AG04449 (cell line): Measurements from ENCODE around the gene TBCK.

Source experiments
- CTCF ChIA-PET: fragments of 350-600 bp; formaldehyde crosslinking; extraction: SDS; loops from one replicate; lab custom pipeline; 2021; ENCODE audit warnings: antibody characterized with exemption; lab: Yijun Ruan, JAX
- POLR2A ChIA-PET: fragments of 400-600, 350-600 bp; formaldehyde crosslinking; extraction: SDS; loops from one replicate; lab custom pipeline; 2020; ENCODE audit warnings: antibody characterized with exemption, inconsistent platforms; lab: Yijun Ruan, JAX
- DNase-seq: peaks from one replicate; pipeline ENCODE4 v3.0.0-alpha.2; 2010; ENCODE audit warnings: low read depth, low spot score
- H3K4me3 ChIP-seq: 2 replicates; pipeline ENCODE4 v1.5.1; 2011; ENCODE audit warnings: low read depth, mild to moderate bottlenecking, control low read depth, low read length
- TF ChIP-seq, protein P1 (sequence below): IDR thresholded peaks from one replicate; pipeline ENCODE4 v1.5.1; 2011; ENCODE audit warnings: mild to moderate bottlenecking, moderate library complexity, low read length, control low read depth, inconsistent platforms; ENCODE audit not compliant: insufficient read depth; ENCODE audit errors: missing control alignments

The TBCK gene

GRCh38 chr4:106090826-106091225 lies 225.2 kb downstream of the TBCK start:
- DNase-seq, result no peak
- TF ChIP-seq, protein P1, sequence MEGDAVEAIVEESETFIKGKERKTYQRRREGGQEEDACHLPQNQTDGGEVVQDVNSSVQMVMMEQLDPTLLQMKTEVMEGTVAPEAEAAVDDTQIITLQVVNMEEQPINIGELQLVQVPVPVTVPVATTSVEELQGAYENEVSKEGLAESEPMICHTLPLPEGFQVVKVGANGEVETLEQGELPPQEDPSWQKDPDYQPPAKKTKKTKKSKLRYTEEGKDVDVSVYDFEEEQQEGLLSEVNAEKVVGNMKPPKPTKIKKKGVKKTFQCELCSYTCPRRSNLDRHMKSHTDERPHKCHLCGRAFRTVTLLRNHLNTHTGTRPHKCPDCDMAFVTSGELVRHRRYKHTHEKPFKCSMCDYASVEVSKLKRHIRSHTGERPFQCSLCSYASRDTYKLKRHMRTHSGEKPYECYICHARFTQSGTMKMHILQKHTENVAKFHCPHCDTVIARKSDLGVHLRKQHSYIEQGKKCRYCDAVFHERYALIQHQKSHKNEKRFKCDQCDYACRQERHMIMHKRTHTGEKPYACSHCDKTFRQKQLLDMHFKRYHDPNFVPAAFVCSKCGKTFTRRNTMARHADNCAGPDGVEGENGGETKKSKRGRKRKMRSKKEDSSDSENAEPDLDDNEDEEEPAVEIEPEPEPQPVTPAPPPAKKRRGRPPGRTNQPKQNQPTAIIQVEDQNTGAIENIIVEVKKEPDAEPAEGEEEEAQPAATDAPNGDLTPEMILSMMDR, result no peak
- POLR2A ChIA-PET, result no interaction called here
- H3K4me3 ChIP-seq, result no peak overlapping the region
- CTCF ChIA-PET, result interaction anchor here (1.0 kb wide), 1 partner anchor 38 kb away, joined by 3 read pairs; no protein-coding TSS in a partner anchor

DNA sequence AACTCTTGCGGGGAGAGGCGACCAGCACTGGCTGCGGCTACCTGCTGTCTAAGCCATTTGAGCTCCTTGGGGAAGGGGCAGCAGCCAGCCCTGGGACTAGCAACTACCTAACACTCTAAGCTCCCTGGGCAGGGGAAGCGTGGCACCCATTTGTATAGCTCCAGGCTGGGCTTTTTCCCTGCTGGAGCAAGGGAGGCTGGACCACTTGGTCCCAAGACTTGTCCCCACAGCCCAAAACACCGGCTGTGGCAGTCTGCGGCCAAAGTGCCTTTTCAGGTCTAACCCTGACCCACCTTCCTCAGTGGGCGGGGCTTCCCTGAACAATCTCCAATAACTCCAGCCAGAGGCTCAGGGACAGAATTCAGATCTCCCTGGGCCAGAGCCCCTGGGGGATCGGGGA lies 232.9 kb downstream of the TBCK start:
- TF ChIP-seq, protein P1, result no peak
- ChIA-PET CTCF (no interaction called here), POLR2A (no interaction called here)
- H3K4me3 ChIP-seq, result no peak overlapping the region
- no peak for DNase-seq

GRCh38 chr4:106080376-106080775 lies 235.6 kb downstream of the TBCK start:
- POLR2A ChIA-PET, result no interaction called here
- CTCF ChIA-PET, result no interaction called here
- DNase-seq, result no peak
- H3K4me3 ChIP-seq, result no peak overlapping the region
- TF ChIP-seq, protein P1, result no peak

DNA sequence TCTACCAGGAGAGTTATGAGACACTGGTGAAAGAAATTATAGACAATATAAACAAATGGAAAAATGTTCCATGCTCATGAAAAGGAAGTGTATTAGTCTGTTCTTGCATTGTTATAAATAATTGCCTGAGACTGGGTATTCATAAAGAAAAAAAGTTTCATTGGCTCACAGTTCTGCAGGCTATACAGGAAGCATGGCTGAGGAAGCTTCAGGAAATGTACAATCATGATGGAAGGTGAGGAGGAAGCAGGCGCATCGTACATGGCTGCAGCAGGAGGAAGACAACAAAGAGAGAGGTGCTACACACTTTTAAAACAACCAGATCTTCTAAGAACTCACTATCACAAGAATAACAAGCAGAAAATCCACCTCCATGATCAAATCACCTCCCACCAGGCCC lies 236.4 kb downstream of the TBCK start:
- H3K4me3 ChIP-seq, result no peak overlapping the region
- ChIA-PET POLR2A (no interaction called here), CTCF (no interaction called here)
- TF ChIP-seq, protein P1, result no peak
- DNase-seq, result no peak

- TF ChIP-seq, protein P1, result no peak
- POLR2A ChIA-PET, result no interaction called here
- DNase-seq, result no peak
- CTCF ChIA-PET, result no interaction called here
- H3K4me3 ChIP-seq, result no peak overlapping the region
Observed at GRCh38 chr4:106065018-106065417, 251.0 kb downstream of the TBCK start.

DNA sequence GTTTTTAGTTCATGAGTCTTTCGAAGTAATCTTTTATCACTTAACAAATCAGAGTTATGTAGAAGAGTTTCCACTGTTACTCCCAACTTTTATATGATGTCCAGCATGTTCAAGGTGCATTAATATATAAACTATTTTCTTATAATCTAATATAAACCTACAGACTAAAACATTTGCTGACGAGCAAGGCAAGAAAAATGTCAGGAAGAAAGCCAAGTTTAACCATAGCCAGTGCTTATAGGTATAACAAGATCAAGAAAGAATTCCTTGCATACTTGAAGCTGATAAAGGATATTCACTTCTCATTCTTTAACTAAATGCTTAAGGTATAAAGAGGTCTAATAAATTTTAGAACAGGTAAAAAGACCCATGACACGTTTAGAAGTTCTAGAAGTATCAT lies 253.0 kb downstream of the TBCK start:
- no peak for DNase-seq
- TF ChIP-seq, protein P1, result no peak
- CTCF ChIA-PET, result no interaction called here
- H3K4me3 ChIP-seq, result no peak overlapping the region
- POLR2A ChIA-PET, result no interaction called here
